Effector memory CD8-positive, alpha-beta T cell (primary cell): Measurements from ENCODE around the gene GNAL.
A peak's percentile ranks its signal among the peaks of the same experiment; 100 is the strongest.
"Not testable (repeated sequence)": the region's sequence is repeated elsewhere in the genome, so short reads cannot be mapped to it uniquely, and the experiment has no call there.

Source experiments
- ATAC-seq: fragments of 150-1000 bp; cut with Tn5 transposase; replicated peaks from 2 replicates; pipeline ENCODE4 v1.10.0; 2021; ENCODE audit warnings: mild to moderate bottlenecking, moderate library complexity
- DNase-seq, 3 experiments: peaks; one replicate each; pipeline ENCODE4 v3.0.0; 2021
- H3K27ac Mint-ChIP-seq, 2 donors: one replicate each; pipeline ENCODE4 v1.8.0; 2022; ENCODE audit warnings: mild to moderate bottlenecking in 2 of 2, mixed read lengths in 2 of 2, moderate library complexity in 2 of 2
- H3K27me3 Mint-ChIP-seq, 2 donors: one replicate each; pipeline ENCODE4 v1.8.0; 2022; ENCODE audit warnings: mixed read lengths in 2 of 2
- H3K36me3 Mint-ChIP-seq: one replicate; pipeline ENCODE4 v1.8.0; 2022; ENCODE audit warnings: mild to moderate bottlenecking, moderate library complexity, mixed read lengths; ENCODE audit not compliant: insufficient read depth
- H3K4me1 Mint-ChIP-seq, 2 donors: one replicate each; pipeline ENCODE4 v1.8.0; 2022; ENCODE audit warnings: low read depth in 2 of 2, mixed read lengths in 2 of 2
- H3K4me3 Mint-ChIP-seq, 2 donors: one replicate each; pipeline ENCODE4 v1.8.0; 2022; ENCODE audit warnings: mild to moderate bottlenecking in 2 of 2, mixed read lengths in 2 of 2, moderate library complexity in 2 of 2
- H3K9me3 Mint-ChIP-seq, 2 donors: one replicate each; pipeline ENCODE4 v1.8.0; 2022; ENCODE audit warnings: mixed read lengths in 2 of 2

GNAL gene

DNA sequence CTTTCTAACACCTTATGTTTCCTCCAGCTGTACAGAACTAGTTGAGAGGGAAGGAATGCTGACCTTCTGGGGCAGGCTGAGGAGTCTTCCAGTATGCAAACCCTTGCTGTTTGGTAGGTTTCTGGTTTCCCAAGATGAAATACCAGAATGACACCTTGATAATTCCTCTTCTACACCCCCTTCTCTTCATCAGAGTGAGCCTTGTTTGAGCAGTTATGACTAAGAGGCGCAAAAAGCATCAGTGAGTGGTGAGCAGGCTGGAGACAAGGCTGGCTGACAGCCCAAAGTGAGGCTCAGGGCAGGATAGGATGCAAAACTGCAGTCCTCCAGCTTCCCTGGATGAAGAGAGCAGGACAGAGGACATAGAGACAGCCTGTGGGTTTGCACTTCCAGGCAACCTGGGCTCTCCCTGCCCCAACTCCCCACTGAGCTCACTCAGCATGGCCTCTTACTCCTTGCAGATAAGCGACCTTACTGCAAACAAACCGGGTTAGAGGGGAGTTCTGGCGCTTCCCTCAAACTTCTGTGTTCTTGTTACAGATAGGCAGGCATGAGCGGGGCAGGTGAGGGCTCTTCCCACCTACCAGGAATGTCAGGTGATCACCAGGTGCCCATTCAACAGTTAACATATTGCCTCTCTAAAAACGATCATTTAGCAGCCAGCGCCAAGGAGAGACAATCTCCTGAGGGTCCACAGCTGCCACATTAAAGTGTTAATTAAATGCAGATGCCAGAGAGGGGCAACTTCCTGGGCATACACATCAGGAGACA, 213.6 kb downstream of the GNAL start:
- peak overlapping the region; percentile 15 to 42 for H3K27ac Mint-ChIP-seq
- no peaks in the 10 kb centered on the region for H3K27me3 Mint-ChIP-seq
- H3K9me3 Mint-ChIP-seq, result no peaks in the 10 kb centered on the region
- H3K4me1 Mint-ChIP-seq, result peaks cover 7 to 19% of the 10 kb centered on the region in 2 donors
- H3K36me3 Mint-ChIP-seq, result peaks cover 29% of the 10 kb centered on the region
- H3K4me3 Mint-ChIP-seq, result no peak overlapping the region
- DNase-seq, result no peak
- ATAC-seq, result no peak

DNA sequence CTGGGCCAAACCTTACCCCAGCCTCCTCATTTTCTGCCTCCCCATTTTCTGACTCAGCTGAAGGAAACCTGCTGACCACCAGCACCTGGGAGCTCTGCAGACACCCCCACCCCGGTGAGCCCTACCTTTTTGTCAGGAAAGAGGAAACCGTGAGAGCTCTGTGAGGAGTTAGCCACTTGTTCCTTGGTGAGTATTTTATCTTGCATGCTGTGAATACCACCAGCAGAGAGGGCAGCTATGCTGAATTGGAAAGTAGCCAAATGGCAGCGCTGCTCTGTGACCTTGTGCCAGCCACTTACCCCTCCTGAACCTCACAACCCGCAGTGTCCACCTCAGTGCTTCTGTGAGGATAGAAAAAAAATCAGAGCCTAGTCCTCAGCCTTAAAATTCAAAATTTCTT, 216.5 kb downstream of the GNAL start:
- Mint-ChIP-seq H3K27me3 (no peaks in the 10 kb centered on the region), H3K27ac (peak overlapping the region in 1 of 2 donors; percentile 97), H3K4me1 (peaks cover 8 to 24% of the 10 kb centered on the region in 2 donors), H3K4me3 (no peak overlapping the region), H3K36me3 (peaks cover 35% of the 10 kb centered on the region), H3K9me3 (no peaks in the 10 kb centered on the region)
- no peak for DNase-seq
- no peak for ATAC-seq

DNA sequence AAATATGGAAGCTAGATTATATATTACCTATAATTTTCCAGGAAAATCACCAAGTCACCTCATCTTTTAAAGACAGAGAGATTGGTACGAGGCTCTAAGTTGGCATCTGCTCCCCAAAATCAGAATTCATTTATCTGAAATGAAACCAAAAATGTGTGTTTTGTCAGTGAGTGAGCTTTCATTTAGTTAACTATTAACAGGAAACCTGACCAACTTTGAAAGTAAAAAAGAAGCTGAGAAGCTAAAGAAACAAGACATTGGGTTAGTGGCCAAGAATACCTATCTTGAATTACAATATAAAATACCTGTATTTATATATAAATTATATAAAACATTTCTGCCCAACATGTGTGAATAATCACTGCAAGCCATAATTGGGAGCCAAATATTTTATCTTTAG, 217.1 kb downstream of the GNAL start:
- H3K4me1 Mint-ChIP-seq, result peaks cover 8 to 24% of the 10 kb centered on the region in 2 donors
- peak overlapping the region in 1 of 2 donors; percentile 97 for H3K27ac Mint-ChIP-seq
- H3K4me3 Mint-ChIP-seq, result no peak overlapping the region
- no peak for DNase-seq
- no peaks in the 10 kb centered on the region for H3K27me3 Mint-ChIP-seq
- no peak for ATAC-seq
- H3K36me3 Mint-ChIP-seq, result peaks cover 32% of the 10 kb centered on the region
- no peaks in the 10 kb centered on the region for H3K9me3 Mint-ChIP-seq

DNA sequence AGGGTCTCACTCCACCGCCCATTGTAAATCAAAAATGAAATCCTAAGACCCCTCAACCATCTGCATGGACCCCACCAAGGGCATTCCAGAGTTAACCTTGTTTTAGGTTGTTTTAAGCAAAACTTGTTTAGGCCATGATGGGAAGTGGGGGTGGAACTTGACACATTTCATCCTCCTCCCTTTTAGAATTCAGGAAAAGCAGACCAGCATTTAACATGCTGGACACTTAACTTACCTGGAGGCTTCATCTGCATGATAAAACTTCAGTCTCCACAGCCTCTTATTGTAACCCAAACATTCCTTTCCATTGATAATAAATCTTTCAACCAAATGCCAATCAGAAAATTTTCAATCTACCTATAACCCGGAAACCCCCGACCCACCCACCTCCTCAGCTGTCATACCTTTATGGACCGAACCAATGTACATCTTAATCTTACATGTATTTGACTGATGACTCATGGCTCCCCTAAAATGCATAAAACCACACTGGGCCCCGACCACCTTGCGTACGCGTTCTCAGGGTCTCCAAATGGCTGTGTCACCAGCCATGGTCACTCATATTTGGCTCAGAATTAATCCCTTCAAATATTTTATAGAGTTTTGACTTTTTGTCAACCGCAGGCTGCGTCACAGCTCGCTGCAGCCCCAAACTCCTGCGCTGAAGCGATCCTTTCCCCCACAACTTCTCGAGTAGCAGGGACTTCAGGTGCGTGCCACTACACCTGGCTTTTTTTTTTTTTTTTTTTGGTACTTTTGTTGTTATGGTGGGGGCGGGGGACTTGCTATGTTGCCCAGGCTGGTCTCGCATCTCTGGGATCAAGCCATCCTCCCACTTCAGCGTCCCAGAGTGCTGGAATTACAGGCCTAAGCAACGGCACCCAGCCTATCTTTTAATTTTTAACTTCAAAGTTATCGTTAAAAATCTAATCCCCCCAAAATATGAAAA, 218.1 kb downstream of the GNAL start:
- Mint-ChIP-seq H3K27me3 (no peaks in the 10 kb centered on the region), H3K27ac (peak overlapping the region; percentile 94 to 97), H3K4me3 (peak overlapping the region; percentile 91 to 93), H3K9me3 (no peaks in the 10 kb centered on the region), H3K4me1 (peaks cover 7 to 21% of the 10 kb centered on the region in 2 donors), H3K36me3 (peaks cover 25% of the 10 kb centered on the region)
- DNase-seq, result no peak
- ATAC-seq, result no peak

DNA sequence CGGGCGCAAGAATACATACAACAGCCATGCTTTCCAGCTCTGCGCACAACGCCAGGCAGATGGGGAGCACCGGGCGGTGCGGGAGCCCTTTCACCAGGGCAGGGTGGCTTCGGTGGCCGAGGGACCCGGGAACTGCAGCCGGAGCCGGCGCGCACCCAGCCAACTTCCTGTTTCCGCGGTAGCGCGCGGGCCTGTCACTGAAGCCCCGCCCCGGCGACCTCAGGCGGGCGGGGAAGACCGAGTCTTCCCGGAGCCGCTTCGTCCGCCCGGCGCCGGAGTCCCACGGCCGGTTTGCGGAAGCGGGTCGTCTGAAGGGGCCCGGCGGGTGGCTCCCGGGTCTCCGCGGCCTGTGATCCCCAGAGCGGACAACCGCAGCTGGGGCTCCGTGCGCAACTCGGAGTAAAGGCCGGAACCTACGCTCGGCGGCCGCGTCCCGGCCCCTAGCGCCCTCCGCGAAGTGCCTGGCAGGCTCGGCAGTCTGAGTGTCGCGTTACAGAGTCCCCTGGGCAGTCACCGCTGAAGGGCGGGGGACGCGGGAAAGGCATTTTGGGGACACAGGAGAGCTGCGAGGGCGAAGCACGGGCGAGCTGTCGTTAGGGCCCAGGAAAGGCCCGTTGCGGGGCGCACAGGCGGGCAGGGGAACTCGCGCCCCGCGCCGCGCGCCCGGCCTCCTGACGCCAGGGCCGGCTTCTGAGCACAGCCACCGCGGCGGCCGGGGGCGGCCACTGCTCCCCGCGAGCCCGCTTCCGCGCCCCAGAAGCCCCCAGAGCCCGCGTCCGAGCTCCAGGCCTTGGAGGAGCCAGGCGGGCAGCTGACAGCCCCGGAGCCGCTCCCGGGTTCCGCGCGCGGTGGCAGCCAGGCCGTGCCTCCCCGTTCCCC, 219.4 kb downstream of the GNAL start, which contains the start of gene MPPE1:
MPPE1 (minus strand) TSS at position 136 of the 879 bp plus-strand sequence. CDS start 11,053 bp downstream, outside the sequence.
- H3K9me3 Mint-ChIP-seq, result no peaks in the 10 kb centered on the region
- H3K27ac Mint-ChIP-seq, result peak within 1 kb of the TSS; percentile 94 to 97
- DNase-seq (peak; percentile 79 to 84 (median 83)), ATAC-seq (peak; percentile 89)
- peaks cover 3 to 18% of the 10 kb centered on the region in 2 donors for H3K4me1 Mint-ChIP-seq
- no peaks in the 10 kb centered on the region for H3K27me3 Mint-ChIP-seq
- peaks cover 18% of the 10 kb centered on the region for H3K36me3 Mint-ChIP-seq
- H3K4me3 Mint-ChIP-seq, result peak within 1 kb of the TSS; percentile 91 to 93

DNA sequence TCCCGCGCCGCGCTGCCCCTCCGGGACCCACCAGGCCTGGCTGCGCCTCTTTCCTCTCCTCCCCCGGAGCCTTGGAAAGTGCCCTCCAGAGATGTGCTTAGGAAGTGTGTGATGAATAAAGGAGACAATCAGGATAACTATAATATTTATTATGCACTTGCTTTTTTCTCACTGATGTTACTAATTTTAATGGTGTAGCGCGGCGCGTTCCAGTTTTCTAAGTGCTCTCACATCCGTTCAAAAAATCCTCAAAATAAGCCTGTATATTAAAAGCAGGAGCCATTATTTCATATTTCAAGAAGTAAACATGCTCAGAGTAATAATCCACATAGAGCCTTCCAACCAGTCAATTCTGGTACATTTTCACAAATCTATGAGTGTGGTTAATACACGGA, 220.0 kb downstream of the GNAL start:
- DNase-seq (no peak), ATAC-seq (no peak)
- Mint-ChIP-seq H3K36me3 (peaks cover 12% of the 10 kb centered on the region), H3K9me3 (no peaks in the 10 kb centered on the region), H3K27me3 (no peaks in the 10 kb centered on the region), H3K27ac (peak overlapping the region; percentile 94 to 97), H3K4me3 (peak overlapping the region; percentile 91 to 93), H3K4me1 (peaks cover 3 to 14% of the 10 kb centered on the region in 2 donors)

DNA sequence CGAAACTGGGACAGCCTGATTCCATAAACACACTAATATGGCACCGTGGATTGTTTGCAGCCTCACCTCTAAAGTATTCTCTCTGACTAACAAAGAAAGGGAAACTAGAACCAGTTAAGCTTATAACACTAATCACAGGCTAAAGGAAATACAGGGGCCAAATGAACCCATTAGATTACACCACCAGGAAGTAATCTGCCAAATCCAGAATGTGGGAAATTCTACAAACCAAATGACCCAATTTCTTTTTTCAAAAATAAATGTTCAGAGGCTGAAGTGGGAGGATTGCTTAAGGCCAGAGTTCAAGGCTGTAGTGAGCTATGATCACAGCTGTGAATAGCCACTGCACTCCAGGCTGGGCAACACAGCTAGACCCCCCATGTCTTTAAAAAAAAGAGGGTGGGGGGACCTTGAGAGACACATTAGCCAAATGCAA, 220.5 kb downstream of the GNAL start:
- Mint-ChIP-seq H3K4me3 (peak overlapping the region; percentile 91 to 93), H3K27ac (peak overlapping the region; percentile 94 to 97), H3K36me3 (peaks cover 10% of the 10 kb centered on the region), H3K4me1 (peaks cover 3 to 14% of the 10 kb centered on the region in 2 donors), H3K9me3 (no peaks in the 10 kb centered on the region), H3K27me3 (no peaks in the 10 kb centered on the region)
- DNase-seq (no peak), ATAC-seq (no peak)

DNA sequence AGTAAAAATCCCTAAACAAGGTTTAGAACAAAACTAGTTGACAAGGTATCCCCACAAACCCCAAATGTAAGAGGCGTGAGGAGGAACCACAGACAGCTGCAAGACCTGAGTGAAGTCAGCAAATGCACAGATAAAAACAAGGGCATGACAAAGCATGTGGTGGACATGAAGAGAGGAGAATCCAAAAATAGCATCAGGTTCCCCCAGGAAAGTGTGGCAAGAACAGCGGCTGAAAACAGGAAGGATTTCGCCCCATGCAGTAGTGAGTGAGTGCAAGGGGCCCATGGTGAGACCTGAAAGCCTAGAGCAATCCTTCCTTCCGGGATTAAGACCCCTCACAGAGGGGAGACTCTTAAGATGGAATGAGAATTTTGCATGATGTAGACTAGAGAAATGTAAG, 227.8 kb downstream of the GNAL start:
- not testable (repeated sequence) for H3K9me3 Mint-ChIP-seq, H3K4me3 Mint-ChIP-seq, H3K27me3 Mint-ChIP-seq, H3K27ac Mint-ChIP-seq, H3K36me3 Mint-ChIP-seq, DNase-seq, ATAC-seq, H3K4me1 Mint-ChIP-seq

DNA sequence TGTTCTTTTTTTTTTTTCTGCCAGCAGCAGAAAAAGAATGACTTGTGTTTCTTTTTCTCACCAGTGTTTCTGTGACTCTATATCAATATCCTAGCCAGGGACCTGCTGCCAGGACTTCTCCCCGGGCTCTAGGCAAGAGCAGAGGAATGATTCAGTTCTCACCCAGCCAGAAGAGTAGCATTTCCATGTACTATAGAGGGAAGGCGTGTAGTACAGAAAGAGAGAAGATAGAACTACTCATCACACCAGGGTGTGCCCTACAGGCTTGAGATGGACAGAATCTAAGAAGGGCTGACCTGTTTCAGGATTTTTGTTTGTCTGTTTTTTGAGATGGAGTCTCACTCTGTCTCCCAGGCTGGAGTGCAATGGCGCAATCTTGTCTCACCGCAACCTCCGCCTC, 230.5 kb downstream of the GNAL start:
- not testable (repeated sequence) for H3K4me1 Mint-ChIP-seq, H3K27me3 Mint-ChIP-seq, DNase-seq, ATAC-seq, H3K4me3 Mint-ChIP-seq, H3K9me3 Mint-ChIP-seq, H3K36me3 Mint-ChIP-seq, H3K27ac Mint-ChIP-seq

DNA sequence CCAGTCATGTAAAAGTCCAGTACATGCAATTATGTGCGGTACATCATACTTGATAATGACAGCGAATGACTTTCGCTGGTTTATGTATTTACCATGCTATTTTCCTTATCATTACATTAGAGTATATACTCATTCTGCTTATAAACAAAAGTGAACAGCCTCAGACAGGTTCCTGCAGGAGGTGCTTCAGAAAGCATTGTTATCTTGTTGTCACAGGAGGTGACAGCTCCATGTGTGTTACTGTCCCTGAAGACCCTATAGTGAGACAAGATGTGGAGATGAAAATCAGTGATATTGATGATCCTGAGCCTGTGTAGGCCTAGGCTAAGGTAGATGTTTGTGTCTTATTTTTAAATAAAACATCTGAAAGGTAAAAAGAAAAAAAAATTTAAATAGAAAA, 234.4 kb downstream of the GNAL start:
- no peak overlapping the region for H3K4me3 Mint-ChIP-seq
- no peaks in the 10 kb centered on the region for H3K36me3 Mint-ChIP-seq
- DNase-seq, result no peak
- peaks cover 18 to 30% of the 10 kb centered on the region in 2 donors for H3K27me3 Mint-ChIP-seq
- H3K9me3 Mint-ChIP-seq, result no peaks in the 10 kb centered on the region
- no peaks in the 10 kb centered on the region for H3K4me1 Mint-ChIP-seq
- no peak for ATAC-seq
- no peak overlapping the region for H3K27ac Mint-ChIP-seq

DNA sequence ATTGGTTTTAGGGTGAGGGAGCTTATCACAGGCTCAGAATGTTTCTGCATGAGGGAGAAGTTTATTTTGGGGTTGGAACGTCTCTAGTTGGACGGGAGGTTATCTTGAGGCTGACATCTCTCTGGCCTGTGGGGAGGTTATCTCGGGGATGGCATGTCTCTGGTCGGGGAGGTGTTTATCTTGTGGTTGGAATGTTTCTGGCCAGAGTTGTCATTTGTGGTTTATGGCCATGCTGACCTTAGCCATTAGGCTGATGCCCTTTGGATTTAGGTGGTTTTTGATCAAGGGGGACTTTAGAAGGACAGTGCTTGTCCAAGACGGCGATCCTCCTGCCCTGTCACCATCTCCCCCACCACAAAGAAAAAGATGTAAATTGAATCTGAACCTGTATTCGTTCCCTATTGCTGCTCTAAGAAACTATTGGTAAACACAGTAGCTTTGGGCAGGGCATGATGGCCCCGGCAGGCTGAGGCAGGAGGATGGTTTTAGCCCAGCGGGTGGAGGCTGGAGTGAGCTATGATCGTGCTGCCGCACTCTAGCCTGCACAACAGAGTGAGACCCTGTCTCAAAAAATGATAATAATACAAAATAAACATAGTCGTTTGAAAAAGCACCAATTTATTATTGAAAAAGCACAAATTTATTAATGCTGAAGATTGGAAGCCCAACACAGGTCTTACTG, 236.9 kb downstream of the GNAL start:
- DNase-seq, result no peak
- Mint-ChIP-seq H3K9me3 (no peaks in the 10 kb centered on the region), H3K27me3 (peaks cover 18 to 30% of the 10 kb centered on the region in 2 donors), H3K4me1 (no peaks in the 10 kb centered on the region), H3K27ac (no peak overlapping the region), H3K4me3 (no peak overlapping the region), H3K36me3 (no peaks in the 10 kb centered on the region)
- no peak for ATAC-seq

DNA sequence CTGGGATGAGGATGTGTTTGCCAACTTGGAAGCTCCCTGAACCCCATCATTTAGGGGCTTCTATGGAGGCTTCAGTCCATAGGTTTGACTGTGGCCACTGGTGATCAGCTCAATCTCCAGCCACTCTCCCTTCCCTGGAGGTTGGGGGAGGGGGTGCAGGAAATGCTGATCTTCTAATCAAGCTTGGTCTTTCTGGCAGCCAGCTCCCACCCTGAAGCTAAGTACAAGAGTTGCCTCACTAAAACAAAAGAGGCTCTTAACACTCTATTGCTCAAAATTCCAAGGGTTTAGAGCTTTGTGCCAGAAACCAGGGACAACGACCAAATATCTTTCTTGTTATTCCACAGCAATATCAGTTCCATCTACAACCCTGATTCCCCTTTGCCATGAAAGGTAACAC, 238.4 kb downstream of the GNAL start:
- H3K36me3 Mint-ChIP-seq, result no peaks in the 10 kb centered on the region
- H3K27ac Mint-ChIP-seq, result no peak overlapping the region
- H3K9me3 Mint-ChIP-seq, result no peaks in the 10 kb centered on the region
- H3K27me3 Mint-ChIP-seq, result peaks cover 18 to 30% of the 10 kb centered on the region in 2 donors
- H3K4me1 Mint-ChIP-seq, result no peaks in the 10 kb centered on the region
- H3K4me3 Mint-ChIP-seq, result no peak overlapping the region
- no peak for ATAC-seq
- DNase-seq, result no peak
